IMR-90 (cell line): ENCODE results near the gene RNPEPL1. TPM values are rescaled to one million over a fixed set of nuclear protein-coding genes. Genes with fewer than 3 reads are reported as not detected.

ENCODE experiments used
- ATAC-seq: fragments of 200-7000 bp; cut with Tn5 transposase; 2 replicates; pipeline ENCODE4 v1.9.1; 2020; ENCODE audit warnings: low read depth, mild to moderate bottlenecking, moderate library complexity
- BruUV-seq: library from RNA; stranded (reverse); fragments of 400-500 nt; replicated peaks from 2 replicates; lab custom pipeline; 2021; lab: Mats Ljungman, UMichigan
- CTCF ChIA-PET: fragments of 300-600 bp; formaldehyde crosslinking; extraction: SDS; loops from one replicate; lab custom pipeline; 2021; ENCODE audit warnings: antibody characterized with exemption; lab: Yijun Ruan, JAX
- POLR2A ChIA-PET: fragments of 300-600 bp; sonication (Branson Sonifier 250); formaldehyde crosslinking; loops from one replicate; lab custom pipeline; 2022; ENCODE audit warnings: antibody characterized with exemption; ENCODE audit not compliant: unreplicated experiment; lab: Charles Lee
- DNase-seq: peaks from one replicate; pipeline ENCODE4 v3.0.0; 2013
- H2AFZ ChIP-seq: replicated peaks from 2 replicates; pipeline ENCODE3; 2013; ENCODE audit warnings: low read length, mild to moderate bottlenecking; ENCODE audit not compliant: poor library complexity
- H2AK5ac ChIP-seq: 2 replicates; pipeline ENCODE4 v1.6.1; 2013; ENCODE audit warnings: low read depth, low read length, inconsistent platforms
- H2AK9ac ChIP-seq: replicated peaks from 2 replicates; pipeline ENCODE3; 2013; ENCODE audit warnings: mild to moderate bottlenecking, low read depth, low read length, moderate library complexity; ENCODE audit not compliant: poor library complexity
- H2BK120ac ChIP-seq: 2 replicates; pipeline ENCODE4 v1.6.1; 2013; ENCODE audit warnings: low read depth, low read length, inconsistent platforms
- H2BK15ac ChIP-seq: 3 replicates; pipeline ENCODE4 v1.6.1; 2013; ENCODE audit warnings: low read depth, low read length, inconsistent platforms
- H2BK20ac ChIP-seq: 2 replicates; pipeline ENCODE4 v1.6.1; 2013; ENCODE audit warnings: low read depth, mild to moderate bottlenecking, inconsistent platforms, low read length, moderate library complexity
- H2BK5ac ChIP-seq: 2 replicates; pipeline ENCODE4 v1.6.1; 2013; ENCODE audit warnings: mild to moderate bottlenecking, low read depth, low read length, inconsistent platforms; ENCODE audit not compliant: poor library complexity, severe bottlenecking
- H3K14ac ChIP-seq: replicated peaks from 2 replicates; pipeline ENCODE4 v1.6.1; 2013; ENCODE audit warnings: low read depth, low read length, inconsistent platforms
- H3K18ac ChIP-seq: 2 replicates; pipeline ENCODE4 v1.6.1; 2013; ENCODE audit warnings: low read depth, low read length, control low read depth
- H3K23ac ChIP-seq: 2 replicates; pipeline ENCODE4 v1.6.1; 2013; ENCODE audit warnings: low read depth, low read length, inconsistent platforms
- H3K27ac ChIP-seq: 2 replicates; pipeline ENCODE4 v1.5.1; 2013; ENCODE audit warnings: mild to moderate bottlenecking, control low read depth, low read length; ENCODE audit not compliant: insufficient read depth
- H3K27me3 ChIP-seq: 2 replicates; pipeline ENCODE4 v1.6.1; 2013; ENCODE audit warnings: low read length; ENCODE audit not compliant: control insufficient read depth, insufficient read depth
- H3K36me3 ChIP-seq: 2 replicates; pipeline ENCODE4 v1.6.1; 2013; ENCODE audit warnings: low read length, mixed read lengths; ENCODE audit not compliant: control insufficient read depth, insufficient read depth
- H3K4ac ChIP-seq: 2 replicates; pipeline ENCODE4 v1.6.1; 2013; ENCODE audit warnings: low read depth, low read length, inconsistent platforms
- H3K4me1 ChIP-seq: 2 replicates; pipeline ENCODE4 v1.6.1; 2013; ENCODE audit warnings: low read length, mixed read lengths; ENCODE audit not compliant: control insufficient read depth, insufficient read depth
- H3K4me2 ChIP-seq: 2 replicates; pipeline ENCODE4 v1.6.1; 2013; ENCODE audit warnings: low read depth, mild to moderate bottlenecking, control low read depth, low read length, moderate library complexity
- H3K4me3 ChIP-seq: 2 replicates; pipeline ENCODE4 v1.5.1; 2013; ENCODE audit warnings: low read depth, mild to moderate bottlenecking, control low read depth, low read length, moderate library complexity; ENCODE audit not compliant: insufficient read depth
- H3K56ac ChIP-seq: 2 replicates; pipeline ENCODE4 v1.6.1; 2013; ENCODE audit warnings: low read length, inconsistent platforms; ENCODE audit not compliant: insufficient read depth; ENCODE audit errors: extremely low read depth
- H3K79me1 ChIP-seq, 2 experiments: 2 replicates each; pipeline ENCODE4 v1.6.1; 2013; ENCODE audit warnings: low read length in 2 of 2, inconsistent platforms in 1 of 2, low read depth in 1 of 2
- H3K9ac ChIP-seq: 2 replicates; pipeline ENCODE4 v1.6.1; 2013; ENCODE audit warnings: low read depth, low read length, control low read depth
- H3K9me1 ChIP-seq: 2 replicates; pipeline ENCODE4 v1.6.1; 2013; ENCODE audit warnings: low read length, inconsistent platforms; ENCODE audit not compliant: insufficient read depth
- H3K9me3 ChIP-seq: 2 replicates; pipeline ENCODE4 v1.6.1; 2013; ENCODE audit warnings: low read length; ENCODE audit not compliant: control insufficient read depth, insufficient read depth
- H4K20me1 ChIP-seq: 2 replicates; pipeline ENCODE4 v1.6.1; 2013; ENCODE audit warnings: low read length, inconsistent platforms; ENCODE audit not compliant: insufficient read depth
- H4K5ac ChIP-seq: 2 replicates; pipeline ENCODE4 v1.6.1; 2013; ENCODE audit warnings: mild to moderate bottlenecking, low read depth, low read length, control low read depth
- H4K8ac ChIP-seq, 2 experiments: 2 replicates each; pipeline ENCODE4 v1.6.1; 2013; ENCODE audit warnings: low read depth in 2 of 2, low read length in 2 of 2, control low read depth in 1 of 2, inconsistent platforms in 1 of 2
- H4K91ac ChIP-seq: 2 replicates; pipeline ENCODE4 v1.6.1; 2013; ENCODE audit warnings: low read depth, low read length, inconsistent platforms; ENCODE audit not compliant: insufficient read depth
- BHLHE40 ChIP-seq: fragments of 150-350 bp; IDR thresholded peaks from 2 replicates; pipeline ENCODE4 v1.6.1; 2016; ENCODE audit warnings: mild to moderate bottlenecking, low read depth, low read length
- CEBPB ChIP-seq: IDR thresholded peaks from 2 replicates; pipeline ENCODE4 v1.6.1; 2012; ENCODE audit warnings: low read depth, low read length, improper control_type of control experiment
- CHD1 ChIP-seq: IDR thresholded peaks from 2 replicates; pipeline ENCODE4 v1.6.1; 2012; ENCODE audit warnings: low read depth, low read length, improper control_type of control experiment
- CTCF ChIP-seq: conservative IDR thresholded peaks from 2 replicates; pipeline ENCODE4 v1.5.1; 2012; ENCODE audit warnings: mild to moderate bottlenecking, low read depth, low read length, improper control_type of control experiment
- FOS ChIP-seq: fragments of 150-350 bp; IDR thresholded peaks from 2 replicates; pipeline ENCODE4 v1.6.1; 2016; ENCODE audit warnings: low read depth, low read length
- MAFK ChIP-seq: IDR thresholded peaks from 2 replicates; pipeline ENCODE4 v1.6.1; 2012; ENCODE audit warnings: low read depth, low read length, improper control_type of control experiment
- MAZ ChIP-seq: IDR thresholded peaks from 2 replicates; pipeline ENCODE4 v1.6.1; 2012; ENCODE audit warnings: low read depth, mild to moderate bottlenecking, low read length, improper control_type of control experiment, moderate library complexity, borderline replicate concordance
- MXI1 ChIP-seq: IDR thresholded peaks from 2 replicates; pipeline ENCODE4 v1.6.1; 2012; ENCODE audit warnings: low read depth, mild to moderate bottlenecking, low read length, moderate library complexity, borderline replicate concordance
- NFE2L2 ChIP-seq: fragments of 150-350 bp; IDR thresholded peaks from 2 replicates; pipeline ENCODE4 v1.6.1; 2016; ENCODE audit warnings: low read depth, mild to moderate bottlenecking, low read length
- RAD21 ChIP-seq: IDR thresholded peaks from 2 replicates; pipeline ENCODE4 v1.6.1; 2012; ENCODE audit warnings: low read length, improper control_type of control experiment
- RCOR1 ChIP-seq: IDR thresholded peaks from 2 replicates; pipeline ENCODE4 v1.6.1; 2012; ENCODE audit warnings: mild to moderate bottlenecking, low read length, improper control_type of control experiment; ENCODE audit not compliant: insufficient replicate concordance
- RFX5 ChIP-seq: IDR thresholded peaks from 2 replicates; pipeline ENCODE4 v1.8.0; 2012; ENCODE audit warnings: low read depth, mild to moderate bottlenecking, low read length, moderate library complexity
- USF2 ChIP-seq: fragments of 150-350 bp; IDR thresholded peaks from 2 replicates; pipeline ENCODE4 v1.6.1; 2017; ENCODE audit warnings: mild to moderate bottlenecking, antibody characterized with exemption, low read length, low read depth
- WGBS, 2 experiments: methylation state at CpG; one replicate each; pipeline versions ENCODE4 v1.1.5 to v1.1.7; 2013; ENCODE audit warnings: missing lambda C conversion rate in 2 of 2; ENCODE audit not compliant: insufficient read length in 1 of 2; ENCODE audit errors: extremely low coverage in 2 of 2; 5-methylcytosine and 5-hydroxymethylcytosine counted together
- dilution Hi-C: fragments of 300-500 bp; cut with HindIII; formaldehyde crosslinking; loops from one replicate; pipeline ENCODE4 v1.14.3; 2018; ENCODE audit warnings: low sequenced_read_pairs; ENCODE audit not compliant: unreplicated experiment
- in situ Hi-C: fragments of 300-500 bp; cut with MboI; formaldehyde crosslinking; loops from 3 replicates; pipeline ENCODE4 v1.14.3; 2019; ENCODE audit warnings: low sequenced_read_pairs, inconsistent platforms, mixed read lengths
- intact Hi-C: fragments of 100-400 bp; cut with micrococcal nuclease; formaldehyde crosslinking; loops from 2 replicates; pipeline ENCODE4 v1.10.0; 2022
- polyA plus RNA-seq, 3 experiments: library from polyadenylated mRNA; depleted of rRNA; stranded (reverse); fragments of >200 nt; gene quantifications; 2 replicates each; pipeline ENCODE4 v1.2.3, GENCODE V29; 2012; ENCODE audit warnings: low replicate concordance in 1 of 3
- total RNA-seq: library from RNA; depleted of rRNA; stranded (reverse); fragments of >200 nt; gene quantifications from 2 replicates; pipeline ENCODE4 v1.2.3, GENCODE V29; 2012

The RNPEPL1 gene
- total and polyA plus RNA-seq, 2 of the 4 experiments (the other 2 are of a cell fraction): 3.8 to 18.7 TPM

- Histone ChIP-seq H3K9ac (no peak overlapping the region), H2AK9ac (no peak overlapping the region), H3K4me1 (peaks cover 2% of the 10 kb centered on the region; the same call in 1 of the 2 replicates), H3K27me3 (peaks cover 12% of the 10 kb centered on the region; the same call in 1 of the 2 replicates), H2BK5ac (no peak overlapping the region), H3K36me3 (no peaks in the 10 kb centered on the region), H3K79me1 (no peaks in the 10 kb centered on the region), H4K5ac (no peak overlapping the region), H3K9me1 (no peaks in the 10 kb centered on the region), H3K4me3 (no peak overlapping the region), H4K20me1 (no peaks in the 10 kb centered on the region), H3K9me3 (peaks cover 4% of the 10 kb centered on the region; the same call in 1 of the 2 replicates), H2AFZ (no peak overlapping the region), H3K4me2 (no peak overlapping the region), H2BK120ac (no peak overlapping the region), H2BK20ac (no peak overlapping the region), H2AK5ac (no peak overlapping the region), H4K8ac (no peak overlapping the region), H3K56ac (no peak overlapping the region), H3K27ac (no peak overlapping the region), H2BK15ac (no peak overlapping the region), H3K14ac (no peak overlapping the region), H4K91ac (no peak overlapping the region), H3K18ac (no peak overlapping the region), H3K23ac (no peak overlapping the region), H3K4ac (no peak overlapping the region)
- DNase-seq (no peak), ATAC-seq (no peak)
- ChIA-PET POLR2A (no interaction called here), CTCF (no interaction called here)
- in situ Hi-C loops (no loop called here), dilution Hi-C loops (no loop called here), intact Hi-C loops (no loop called here)
- BruUV-seq: no TSS peak
- TF ChIP-seq USF2: no peak
- TF ChIP-seq CTCF: no peak
- TF ChIP-seq NFE2L2: no peak
- TF ChIP-seq MAFK: no peak
- no peak for TF ChIP-seq RCOR1
- TF ChIP-seq CHD1: no peak
- TF ChIP-seq RFX5: no peak
- no peak for TF ChIP-seq MAZ
- TF ChIP-seq RAD21: no peak
- no peak for TF ChIP-seq FOS
- TF ChIP-seq MXI1: no peak
- no peak for TF ChIP-seq CEBPB
- TF ChIP-seq BHLHE40: no peak
- WGBS, 2 experiments: no CpG with 5 or more reads among the region's 17 CpGs
Measured at GRCh38 chr2:240627736-240628506, 59.6 kb downstream of the RNPEPL1 start.
